ENCODE data around the gene ZNF561. TPM values are rescaled to one million over a fixed set of nuclear protein-coding genes. Genes with fewer than 3 reads are reported as not detected.

The ZNF561 gene
- total RNA-seq, 2 experiments from 2014 or later, result 19.1 to 22.7 TPM

- H3K9me3 Mint-ChIP-seq (ENCODE audit: low read depth), result peaks cover 35% of the 10 kb centered on the region
- no peak overlapping the region for H3K4me3 Mint-ChIP-seq
- intact Hi-C loops (cut with DNase I, micrococcal nuclease), result loop anchor here in 1 of 2 experiments (5.0 to 10.0 kb wide), 2 partner anchors 92 to 266 kb away; no protein-coding TSS in a partner anchor
- ChIA-PET POLR2A (no interaction called here), CTCF (no interaction called here)
- peaks cover 78% of the 10 kb centered on the region for H3K36me3 Mint-ChIP-seq (ENCODE audit: low read depth)
- no peaks in the 10 kb centered on the region for H3K27me3 Mint-ChIP-seq
- H3K27ac Mint-ChIP-seq, result peak overlapping the region; percentile 78
- DNase-seq, result no peak
- peaks cover 44% of the 10 kb centered on the region for H3K4me1 Mint-ChIP-seq
- no peak for ATAC-seq
Measured at GRCh38 chr19:9580728-9581127, 40.3 kb downstream of the ZNF561 start.

GRCh38 chr19:9570255-9570654 lies 50.8 kb downstream of the ZNF561 start:
- CTCF ChIA-PET, result no interaction called here
- Mint-ChIP-seq H3K27ac (no peak overlapping the region), H3K4me3 (no peak overlapping the region), H3K27me3 (no peaks in the 10 kb centered on the region), H3K4me1 (peaks cover 4% of the 10 kb centered on the region), H3K9me3 (ENCODE audit: low read depth) (peaks cover 60% of the 10 kb centered on the region), H3K36me3 (ENCODE audit: low read depth) (peaks cover 98% of the 10 kb centered on the region)
- POLR2A ChIA-PET, result no interaction called here
- ATAC-seq, result no peak
- no peak for DNase-seq
- intact Hi-C loops (cut with DNase I, micrococcal nuclease), result no loop called here

- ATAC-seq (no peak), DNase-seq (peak; percentile 26)
- intact Hi-C loops (cut with DNase I, micrococcal nuclease), result loop anchor here in 1 of 2 experiments (5.0 kb wide), 2 partner anchors 39 to 154 kb away; no protein-coding TSS in a partner anchor
- no peak overlapping the region for H3K27ac Mint-ChIP-seq
- ChIA-PET CTCF (no interaction called here), POLR2A (no interaction called here)
- H3K36me3 Mint-ChIP-seq (ENCODE audit: low read depth), result peaks cover 99% of the 10 kb centered on the region
- no peaks in the 10 kb centered on the region for H3K27me3 Mint-ChIP-seq
- H3K9me3 Mint-ChIP-seq (ENCODE audit: low read depth), result peaks cover 51% of the 10 kb centered on the region
- no peak overlapping the region for H3K4me3 Mint-ChIP-seq
- no peaks in the 10 kb centered on the region for H3K4me1 Mint-ChIP-seq
Measured at GRCh38 chr19:9566729-9567128, 54.3 kb downstream of the ZNF561 start.

GRCh38 chr19:9565900-9566705 lies 54.9 kb downstream of the ZNF561 start:
- ChIA-PET CTCF (no interaction called here), POLR2A (no interaction called here)
- H3K4me1 Mint-ChIP-seq, result no peaks in the 10 kb centered on the region
- peaks cover 52% of the 10 kb centered on the region for H3K9me3 Mint-ChIP-seq (ENCODE audit: low read depth)
- H3K27me3 Mint-ChIP-seq, result no peaks in the 10 kb centered on the region
- no peak for DNase-seq
- no peak overlapping the region for H3K4me3 Mint-ChIP-seq
- peaks cover 99% of the 10 kb centered on the region for H3K36me3 Mint-ChIP-seq (ENCODE audit: low read depth)
- ATAC-seq, result peak; percentile 26
- intact Hi-C loops (cut with DNase I, micrococcal nuclease), result loop anchor here in 1 of 2 experiments (5.0 kb wide), 2 partner anchors 39 to 154 kb away; no protein-coding TSS in a partner anchor
- no peak overlapping the region for H3K27ac Mint-ChIP-seq

Other genes starting within 250 kb of the ZNF561 start
- 10 to 100 TPM; 17.1 to 22.4 TPM for gene ZNF266, start 185.7 kb downstream of the ZNF561 start, total RNA-seq
- gene ZNF560, start 122.6 kb downstream of the ZNF561 start, total RNA-seq, result under 1 TPM in 1 of 2 experiments, not detected in 1; 0.25 TPM
- gene ZNF426, start 82.6 kb downstream of the ZNF561 start, total RNA-seq, result 10 to 100 TPM; 10.4 to 12.3 TPM
- 10 to 100 TPM; 71.4 to 75.3 TPM for gene ZNF121, start 36.7 kb downstream of the ZNF561 start, total RNA-seq
- gene ZNF562, start 53.9 kb upstream of the ZNF561 start, total RNA-seq, result 10 to 100 TPM; 29.9 to 39.7 TPM
- gene ZNF846, start 147.5 kb upstream of the ZNF561 start, total RNA-seq, result 1 to 10 TPM; 5.3 to 6.4 TPM
- gene FBXL12, start 197.8 kb upstream of the ZNF561 start, total RNA-seq, result 10 to 100 TPM; 19.9 to 22.5 TPM
- gene UBL5, start 206.7 kb upstream of the ZNF561 start, total RNA-seq, result 100 to 1,000 TPM; 214 to 327 TPM
- gene PIN1, start 214.1 kb upstream of the ZNF561 start, total RNA-seq, result 10 to 100 TPM; 70.4 to 74.2 TPM

Measured in activated CD4-positive, alpha-beta T cell treated with anti-CD3 and anti-CD28 coated beads for 36 hours (primary cell).